Neural progenitor cell (in vitro differentiated cells): ENCODE results near the gene ASCC2. TPM values are rescaled to one million over a fixed set of nuclear protein-coding genes. Genes with fewer than 3 reads are reported as not detected.

Experiments
- DNase-seq: peaks from one replicate; pipeline ENCODE4 v3.0.0-alpha.2; 2016; ENCODE audit warnings: low spot score
- H2AFZ ChIP-seq: fragments of 200-600 bp; sonication (generic); replicated peaks from 2 replicates; pipeline ENCODE4 v1.6.1; 2016; ENCODE audit warnings: antibody characterized with exemption
- H3F3A ChIP-seq: fragments of 200-600 bp; sonication (generic); 2 replicates; pipeline ENCODE4 v1.6.1; 2016; ENCODE audit warnings: antibody characterized with exemption, low read depth
- H3K27ac ChIP-seq: fragments of 200-600 bp; sonication (generic); 2 replicates; pipeline ENCODE4 v1.5.1; 2016; ENCODE audit warnings: mild to moderate bottlenecking
- H3K27me3 ChIP-seq: fragments of 200-600 bp; sonication (generic); 2 replicates; pipeline ENCODE4 v1.6.1; 2016; ENCODE audit warnings: mild to moderate bottlenecking, moderate library complexity
- H3K36me3 ChIP-seq: fragments of 200-600 bp; sonication (generic); 2 replicates; pipeline ENCODE4 v1.5.1; 2016
- H3K4me1 ChIP-seq: fragments of 200-600 bp; sonication (generic); 2 replicates; pipeline ENCODE4 v1.6.1; 2016; ENCODE audit warnings: mixed run types
- H3K4me2 ChIP-seq: fragments of 200-600 bp; sonication (generic); 2 replicates; pipeline ENCODE4 v1.6.1; 2016
- H3K4me3 ChIP-seq: fragments of 200-600 bp; sonication (generic); 2 replicates; pipeline ENCODE4 v1.5.1; 2016
- H3K79me2 ChIP-seq: fragments of 200-600 bp; sonication (generic); 2 replicates; pipeline ENCODE4 v1.6.1; 2016; ENCODE audit warnings: low read depth
- H3K9ac ChIP-seq: fragments of 200-600 bp; sonication (generic); 2 replicates; pipeline ENCODE4 v1.6.1; 2016
- H3K9me3 ChIP-seq: fragments of 200-600 bp; sonication (generic); 2 replicates; pipeline ENCODE4 v1.5.1; 2016; ENCODE audit warnings: low read depth
- H4K20me1 ChIP-seq: fragments of 200-600 bp; sonication (generic); 2 replicates; pipeline ENCODE4 v1.6.1; 2016; ENCODE audit warnings: low read depth
- H3K27ac Mint-ChIP-seq: 3 replicates; pipeline ENCODE4 v1.8.0; 2021; ENCODE audit warnings: mixed read lengths
- H3K27me3 Mint-ChIP-seq: 2 replicates; pipeline ENCODE4 v1.8.0; 2022; ENCODE audit warnings: low read depth, mild to moderate bottlenecking, inconsistent platforms, moderate library complexity, mixed read lengths; ENCODE audit not compliant: insufficient read depth
- H3K36me3 Mint-ChIP-seq: 3 replicates; pipeline ENCODE4 v1.8.0; 2021; ENCODE audit warnings: mixed read lengths
- H3K4me1 Mint-ChIP-seq: 3 replicates; pipeline ENCODE4 v1.8.0; 2021; ENCODE audit warnings: mixed read lengths
- H3K4me3 Mint-ChIP-seq: 3 replicates; pipeline ENCODE4 v1.8.0; 2021; ENCODE audit warnings: mild to moderate bottlenecking, moderate library complexity, mixed read lengths
- H3K9me3 Mint-ChIP-seq: 3 replicates; pipeline ENCODE4 v1.8.0; 2020; ENCODE audit warnings: mixed read lengths
- EZH2 ChIP-seq: fragments of 200-600 bp; sonication (generic); IDR thresholded peaks from 2 replicates; pipeline ENCODE4 v1.6.1; 2017; ENCODE audit warnings: antibody characterized with exemption, mild to moderate bottlenecking, moderate library complexity
- EZH2phosphoT487 ChIP-seq: fragments of 200-600 bp; sonication (generic); IDR thresholded peaks from 2 replicates; pipeline ENCODE4 v1.6.1; 2017; ENCODE audit warnings: antibody characterized with exemption
- total RNA-seq: library from RNA; depleted of rRNA; stranded (reverse); fragments of >200 nt; gene quantifications from 2 replicates; pipeline ENCODE4 v1.2.3, GENCODE V29; 2015; ENCODE audit warnings: low replicate concordance
- TF ChIP-seq, protein P1 (sequence below): fragments of 200-600 bp; sonication (generic); IDR thresholded peaks from 2 replicates; pipeline ENCODE4 v1.5.1; 2017; ENCODE audit warnings: antibody characterized with exemption, mild to moderate bottlenecking

ASCC2 gene
- total RNA-seq, 1 donor from 2014 or later = 16.1 TPM

DNA sequence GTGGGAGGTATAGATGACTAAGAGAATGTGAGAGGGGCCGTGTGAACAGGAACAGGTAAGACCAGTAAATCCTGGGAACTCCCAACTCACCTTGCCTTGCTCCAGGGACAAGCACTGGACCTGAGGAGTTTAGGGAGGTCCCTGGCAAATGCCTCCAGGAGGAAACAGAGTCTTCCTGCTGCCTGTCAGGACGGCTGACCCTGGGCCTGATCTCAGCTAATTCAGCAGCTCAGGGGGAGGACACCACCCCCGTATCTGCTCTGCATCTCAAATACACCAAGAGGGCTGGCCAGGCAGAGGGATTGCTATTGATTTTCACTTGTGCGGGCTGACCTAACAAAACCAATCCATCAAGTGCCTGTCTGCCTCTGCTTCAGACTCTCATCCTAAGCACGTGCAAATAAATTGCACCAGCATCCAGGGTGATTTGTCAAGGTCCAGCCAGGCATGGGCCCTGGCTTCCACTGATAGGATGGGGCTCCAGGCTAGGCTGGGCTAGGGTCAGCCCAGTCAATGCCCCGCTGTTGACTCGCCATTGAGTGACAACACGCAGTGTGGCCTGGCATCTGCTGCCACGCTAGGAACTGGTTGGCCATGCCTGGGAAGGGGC lies 50.6 kb downstream of the ASCC2 start:
- no peaks in the 10 kb centered on the region for H3K9me3 ChIP-seq
- H3K27ac Mint-ChIP-seq = peak overlapping the region; percentile 10

DNA sequence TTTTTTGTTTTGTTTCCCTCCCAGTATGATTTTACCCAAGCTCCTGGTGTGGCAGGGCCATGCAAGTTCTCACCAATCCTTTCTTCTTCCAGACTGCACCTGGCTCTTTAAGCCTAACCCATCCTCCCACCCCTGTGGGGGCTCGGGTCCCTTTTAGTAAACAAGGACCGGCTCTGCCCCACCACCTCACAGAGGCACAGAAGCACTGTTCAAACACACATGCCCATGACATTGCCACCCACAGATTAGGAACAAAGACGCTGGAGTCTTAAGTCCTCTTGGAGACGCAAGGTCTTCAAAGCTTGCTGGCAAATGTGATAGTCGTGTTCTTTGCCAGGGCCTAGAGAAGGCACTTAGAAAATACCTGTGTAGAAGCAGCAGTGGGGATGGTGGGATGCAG lies 52.0 kb downstream of the ASCC2 start:
- no peak overlapping the region for H3K4me2 ChIP-seq
- H3K4me1 Mint-ChIP-seq = peaks cover 24% of the 10 kb centered on the region
- H3K36me3 ChIP-seq = no peaks in the 10 kb centered on the region
- H3K27ac Mint-ChIP-seq = peak overlapping the region; percentile 67
- H3K9me3 ChIP-seq = no peaks in the 10 kb centered on the region
- no peaks in the 10 kb centered on the region for H3K9me3 Mint-ChIP-seq
- H3F3A ChIP-seq = no peaks in the 10 kb centered on the region
- no peak for DNase-seq
- H3K4me1 ChIP-seq = peaks cover 3% of the 10 kb centered on the region
- no peaks in the 10 kb centered on the region for H3K27me3 Mint-ChIP-seq
- no peak overlapping the region for H3K4me3 Mint-ChIP-seq
- no peak overlapping the region for H2AFZ ChIP-seq
- H3K79me2 ChIP-seq = no peaks in the 10 kb centered on the region
- no peaks in the 10 kb centered on the region for H3K27me3 ChIP-seq
- TF ChIP-seq, protein P1, sequence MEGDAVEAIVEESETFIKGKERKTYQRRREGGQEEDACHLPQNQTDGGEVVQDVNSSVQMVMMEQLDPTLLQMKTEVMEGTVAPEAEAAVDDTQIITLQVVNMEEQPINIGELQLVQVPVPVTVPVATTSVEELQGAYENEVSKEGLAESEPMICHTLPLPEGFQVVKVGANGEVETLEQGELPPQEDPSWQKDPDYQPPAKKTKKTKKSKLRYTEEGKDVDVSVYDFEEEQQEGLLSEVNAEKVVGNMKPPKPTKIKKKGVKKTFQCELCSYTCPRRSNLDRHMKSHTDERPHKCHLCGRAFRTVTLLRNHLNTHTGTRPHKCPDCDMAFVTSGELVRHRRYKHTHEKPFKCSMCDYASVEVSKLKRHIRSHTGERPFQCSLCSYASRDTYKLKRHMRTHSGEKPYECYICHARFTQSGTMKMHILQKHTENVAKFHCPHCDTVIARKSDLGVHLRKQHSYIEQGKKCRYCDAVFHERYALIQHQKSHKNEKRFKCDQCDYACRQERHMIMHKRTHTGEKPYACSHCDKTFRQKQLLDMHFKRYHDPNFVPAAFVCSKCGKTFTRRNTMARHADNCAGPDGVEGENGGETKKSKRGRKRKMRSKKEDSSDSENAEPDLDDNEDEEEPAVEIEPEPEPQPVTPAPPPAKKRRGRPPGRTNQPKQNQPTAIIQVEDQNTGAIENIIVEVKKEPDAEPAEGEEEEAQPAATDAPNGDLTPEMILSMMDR = no peak
- TF ChIP-seq EZH2phosphoT487 = no peak
- TF ChIP-seq EZH2 = no peak
- no peak overlapping the region for H3K9ac ChIP-seq
- no peaks in the 10 kb centered on the region for H4K20me1 ChIP-seq
- H3K27ac ChIP-seq = no peak overlapping the region
- H3K36me3 Mint-ChIP-seq = peaks cover 13% of the 10 kb centered on the region
- no peak overlapping the region for H3K4me3 ChIP-seq

More for the DNA sequence above, 50.6 kb downstream of the ASCC2 start:
- Mint-ChIP-seq H3K9me3 (no peaks in the 10 kb centered on the region), H3K36me3 (peaks cover 13% of the 10 kb centered on the region), H3K4me1 (peaks cover 18% of the 10 kb centered on the region), H3K27me3 (no peaks in the 10 kb centered on the region), H3K4me3 (no peak overlapping the region)
- H3K79me2 ChIP-seq = no peaks in the 10 kb centered on the region
- H2AFZ ChIP-seq = no peak overlapping the region
- TF ChIP-seq, protein P1 = no peak
- TF ChIP-seq EZH2 = no peak
- no peak overlapping the region for H3K27ac ChIP-seq
- DNase-seq = no peak
- H3K4me3 ChIP-seq = no peak overlapping the region
- H3F3A ChIP-seq = no peaks in the 10 kb centered on the region
- H3K9ac ChIP-seq = no peak overlapping the region
- H3K4me2 ChIP-seq = no peak overlapping the region
- H4K20me1 ChIP-seq = no peaks in the 10 kb centered on the region
- no peaks in the 10 kb centered on the region for H3K36me3 ChIP-seq
- no peaks in the 10 kb centered on the region for H3K27me3 ChIP-seq
- H3K4me1 ChIP-seq = no peaks in the 10 kb centered on the region

DNA sequence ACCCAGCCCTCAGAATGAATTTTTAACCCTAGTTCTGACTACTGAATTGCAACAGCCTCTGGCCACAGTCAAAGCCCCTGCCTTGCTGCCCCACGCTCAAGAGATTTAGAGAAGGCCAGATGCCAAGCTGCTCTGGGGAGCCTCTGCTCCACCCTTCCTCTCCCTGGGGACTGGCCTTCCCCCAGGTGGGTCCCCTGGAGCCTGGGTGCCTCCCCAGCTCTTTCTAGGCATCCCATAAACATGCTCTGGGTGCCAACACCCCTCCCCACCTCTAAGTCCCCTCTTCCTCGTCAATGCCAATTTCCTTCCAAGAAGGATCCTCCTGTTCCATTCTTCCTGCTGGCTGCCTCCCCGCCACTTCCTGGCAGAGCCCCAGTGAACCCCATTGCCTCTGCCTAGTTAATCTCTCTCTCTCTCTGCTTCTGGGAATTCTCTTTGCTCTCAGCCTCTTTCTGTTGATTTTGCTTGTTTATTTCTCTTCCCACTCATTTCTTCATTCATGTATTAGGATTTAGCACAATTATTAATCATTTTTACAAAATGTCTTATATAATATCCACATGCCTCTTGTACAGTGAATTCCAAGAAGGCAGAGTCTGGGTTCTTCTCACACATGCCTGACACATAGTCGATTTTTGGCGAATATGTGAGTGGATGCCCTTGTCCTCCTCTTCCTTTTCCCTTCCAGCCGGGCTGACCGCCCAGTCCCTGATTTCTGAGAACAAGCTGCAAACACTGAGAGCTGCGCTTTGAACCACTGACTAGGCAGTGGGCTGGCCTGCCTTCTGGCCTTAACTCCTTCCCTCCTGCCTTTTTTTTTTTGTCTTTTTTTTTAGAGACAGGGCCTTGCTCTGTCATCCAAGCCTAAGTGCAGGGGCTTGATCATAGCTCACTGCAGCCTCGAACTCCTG lies 53.4 kb downstream of the ASCC2 start:
- H3K4me3 ChIP-seq = no peak overlapping the region
- H4K20me1 ChIP-seq = no peaks in the 10 kb centered on the region
- H3K4me1 ChIP-seq = peaks cover 10% of the 10 kb centered on the region
- no peaks in the 10 kb centered on the region for H3K27me3 ChIP-seq
- no peaks in the 10 kb centered on the region for H3K36me3 ChIP-seq
- H3K4me2 ChIP-seq = no peak overlapping the region
- H3K9me3 ChIP-seq = no peaks in the 10 kb centered on the region
- no peak overlapping the region for H2AFZ ChIP-seq
- no peaks in the 10 kb centered on the region for H3K79me2 ChIP-seq
- H3K27ac ChIP-seq = no peak overlapping the region
- H3F3A ChIP-seq = no peaks in the 10 kb centered on the region
- peaks cover 9% of the 10 kb centered on the region for H3K36me3 Mint-ChIP-seq
- DNase-seq = no peak
- peaks cover 32% of the 10 kb centered on the region for H3K4me1 Mint-ChIP-seq
- H3K9ac ChIP-seq = no peak overlapping the region
- peak overlapping the region; percentile 15 for H3K27ac Mint-ChIP-seq
- H3K9me3 Mint-ChIP-seq = no peaks in the 10 kb centered on the region
- no peak overlapping the region for H3K4me3 Mint-ChIP-seq
- no peaks in the 10 kb centered on the region for H3K27me3 Mint-ChIP-seq
- TF ChIP-seq, protein P1 = no peak
- TF ChIP-seq EZH2phosphoT487 (no peak), EZH2 (no peak)
